Measurements from ENCODE around the gene HOMER3. TPM values are rescaled to one million over a fixed set of nuclear protein-coding genes. Genes with fewer than 3 reads are reported as not detected.
A peak's percentile ranks its signal among the peaks of the same experiment; 100 is the strongest.

HOMER3 gene
- total RNA-seq = 100 to 1,000 TPM in 3 of 4 donors, 10 to 100 TPM in 1; 86.2 to 202 (median 113) TPM

GRCh38 chr19:18940769-18941627, at the start of gene HOMER3:
Gene HOMER3, minus strand, starts transcription at chr19:18941217. Its CDS starts 2,235 bp downstream, at chr19:18938982.
- Histone ChIP-seq H3K9me3 (no peaks in the 10 kb centered on the region), H3K27ac (peak within 1 kb of the TSS; percentile 87 to 98 (median 94)), H3K4me3 (peak within 1 kb of the TSS; percentile 67 to 93 (median 78)), H3K4me1 (peaks cover 12 to 18% of the 10 kb centered on the region in 2 donors), H3K36me3 (peaks cover 0 to 18% of the 10 kb centered on the region in 2 donors), H3K27me3 (no peaks in the 10 kb centered on the region)
- intact Hi-C loops (cut with DNase I; ENCODE audit: low total_unique reads) (loop anchor here (1.0 to 5.0 kb wide), 4 partner anchors 22 to 368 kb away; partner anchors contain the start of genes COPE and DDX49), in situ Hi-C loops (cut with MboI; ENCODE audit: low sequenced_read_pairs in 4 of 4) (no loop called here)
- TF ChIP-seq CTCF (IDR thresholded peaks at IDR 0.05 in 4 of 5, conservative IDR thresholded peaks at IDR 0.05 in 1 of 5) (peak in 2 of 5 experiments; percentile 42 to 65), POLR2A (IDR thresholded peaks at IDR 0.05) (peak; percentile 61 to 70)
- ATAC-seq = peak; percentile 67 to 78
- peak; percentile 57 to 74 for DNase-seq

GRCh38 chr19:18990128-18990708, 49.2 kb upstream of the HOMER3 start:
- intact Hi-C loops (cut with DNase I; ENCODE audit: low total_unique reads) = no loop called here
- no peak for ATAC-seq
- H3K36me3 ChIP-seq = peaks cover 0 to 33% of the 10 kb centered on the region in 2 donors

GRCh38 chr19:18989316-18989715, 48.3 kb upstream of the HOMER3 start:
- intact Hi-C loops (cut with DNase I; ENCODE audit: low total_unique reads) (no loop called here), in situ Hi-C loops (cut with MboI; ENCODE audit: low sequenced_read_pairs in 4 of 4) (no loop called here)
- Histone ChIP-seq H3K27me3 (no peaks in the 10 kb centered on the region), H3K4me3 (no peak overlapping the region), H3K4me1 (no peaks in the 10 kb centered on the region), H3K36me3 (peaks cover 0 to 25% of the 10 kb centered on the region in 2 donors), H3K27ac (no peak overlapping the region), H3K9me3 (no peaks in the 10 kb centered on the region)
- TF ChIP-seq CTCF (IDR thresholded peaks at IDR 0.05 in 4 of 5, conservative IDR thresholded peaks at IDR 0.05 in 1 of 5) = no peak
- DNase-seq = no peak
- ATAC-seq = no peak

More at GRCh38 chr19:18990128-18990708, 49.2 kb upstream of the HOMER3 start:
- no peaks in the 10 kb centered on the region for H3K9me3 ChIP-seq
- no peaks in the 10 kb centered on the region for H3K4me1 ChIP-seq
- no peak for DNase-seq
- no peaks in the 10 kb centered on the region for H3K27me3 ChIP-seq
- H3K27ac ChIP-seq = no peak overlapping the region
- in situ Hi-C loops (cut with MboI; ENCODE audit: low sequenced_read_pairs in 4 of 4) = no loop called here
- H3K4me3 ChIP-seq = no peak overlapping the region
- TF ChIP-seq CTCF (IDR thresholded peaks at IDR 0.05 in 4 of 5, conservative IDR thresholded peaks at IDR 0.05 in 1 of 5) (no peak), POLR2A (IDR thresholded peaks at IDR 0.05) (no peak)

- no peak for ATAC-seq
- Histone ChIP-seq H3K27me3 (peaks cover 0 to 3% (median 0%) of the 10 kb centered on the region in 3 donors), H3K4me3 (no peak overlapping the region), H3K4me1 (no peaks in the 10 kb centered on the region), H3K27ac (no peak overlapping the region), H3K9me3 (no peaks in the 10 kb centered on the region), H3K36me3 (peaks cover 0 to 6% of the 10 kb centered on the region in 2 donors)
- intact Hi-C loops (cut with DNase I; ENCODE audit: low total_unique reads) = no loop called here
- DNase-seq = no peak
- TF ChIP-seq POLR2A (IDR thresholded peaks at IDR 0.05) = no peak
- TF ChIP-seq CTCF (IDR thresholded peaks at IDR 0.05 in 4 of 5, conservative IDR thresholded peaks at IDR 0.05 in 1 of 5) = no peak
- in situ Hi-C loops (cut with MboI; ENCODE audit: low sequenced_read_pairs in 4 of 4) = no loop called here
Measured at GRCh38 chr19:18987456-18987855, 46.4 kb upstream of the HOMER3 start.
